Spleen (tissue), 13 donors: ENCODE measurements around the gene NPIPA7. TPM values are rescaled to one million over a fixed set of nuclear protein-coding genes. Genes with fewer than 3 reads are reported as not detected.
"Not testable (repeated sequence)": the region's sequence is repeated elsewhere in the genome, so short reads cannot be mapped to it uniquely, and the experiment has no call there.

ENCODE experiments used
- DNase-seq: peaks from one replicate; pipeline ENCODE4 v3.0.0-alpha.2; 2020
- H3K27ac ChIP-seq, 8 donors: fragments of 200-600 bp; sonication (generic) in 7 of 8; 1 replicate in 4 of 8; 2 replicates in 4 of 8; pipeline versions ENCODE4 v1.5.0 to v1.8.0; 2016 to 2021; ENCODE audit warnings: inconsistent platforms in 4 of 8, mild to moderate bottlenecking in 4 of 8, moderate library complexity in 1 of 8
- H3K27me3 ChIP-seq, 7 donors: fragments of 200-600 bp; sonication (generic) in 6 of 7; replicated peaks in 1 of 7; 1 replicate in 4 of 7; 2 replicates in 3 of 7; pipeline versions ENCODE4 v1.5.0 to v1.8.0; 2016 to 2021; ENCODE audit warnings: inconsistent platforms in 3 of 7, mild to moderate bottlenecking in 1 of 7
- H3K36me3 ChIP-seq, 6 donors: fragments of 200-600 bp; sonication (generic) in 5 of 6; 1 replicate in 4 of 6; 2 replicates in 2 of 6; pipeline versions ENCODE4 v1.5.0 to v1.8.0; 2016 to 2021; ENCODE audit warnings: inconsistent platforms in 2 of 6
- H3K4me1 ChIP-seq, 6 donors: fragments of 200-600 bp; sonication (generic) in 5 of 6; 1 replicate in 3 of 6; 2 replicates in 3 of 6; pipeline versions ENCODE4 v1.5.0 to v1.8.0; 2016 to 2021; ENCODE audit warnings: inconsistent platforms in 3 of 6
- H3K4me3 ChIP-seq, 8 donors: fragments of 200-600 bp; sonication (generic) in 7 of 8; 1 replicate in 4 of 8; 2 replicates in 4 of 8; pipeline versions ENCODE4 v1.5.0 to v1.8.0; 2016 to 2021; ENCODE audit warnings: inconsistent platforms in 4 of 8, mild to moderate bottlenecking in 4 of 8, moderate library complexity in 2 of 8
- H3K9me3 ChIP-seq, 8 donors: fragments of 200-600 bp; sonication (generic) in 7 of 8; 1 replicate in 4 of 8; 2 replicates in 4 of 8; pipeline versions ENCODE4 v1.5.0 to v1.8.0; 2016 to 2021; ENCODE audit warnings: inconsistent platforms in 4 of 8
- WGBS, 5 donors: extraction: QIAGEN DNeasy Blood & Tissue Kit in 3 of 5; methylation state at CpG; one replicate each; pipeline versions ENCODE4 v1.1.5 to v1.1.7; 2013 to 2018; 5-methylcytosine and 5-hydroxymethylcytosine counted together
- intact Hi-C: fragments of 100-400 bp; cut with DNase I; formaldehyde crosslinking; loops from one replicate; pipeline ENCODE4 v1.15.0; 2023; ENCODE audit warnings: low total_unique reads
- long read RNA-seq, 2 donors: transcript quantifications; one replicate each; lab custom pipeline, GENCODE V29; 2026
- polyA plus RNA-seq, 3 donors: library from polyadenylated mRNA; stranded (reverse); fragments of 200-250 nt; gene quantifications; one replicate each; pipeline ENCODE4 v1.2.1, GENCODE V29; 2013
- total RNA-seq, 7 donors: library from RNA; depleted of rRNA in 3 of 7; stranded (reverse); fragments of >200 nt in 3 of 7; fragmentation: NEBNext Ultra II Directional in 4 of 7; extraction: Animal tissue kit (Norgen Biotek cat#: 25700) in 4 of 7; gene quantifications; one replicate each; pipeline versions ENCODE4 v1.1.0 to v1.2.1, GENCODE V29; 2016 to 2021
- donor health status: healthy with polysubstance abuse.
- donor health status: DM: no; HTN: no; CAD: no; lungs with moderate emphysema.
- donor health status: DM: no; HTN: no; CAD: no.
- donor health status: Bipolar disorder and iron deficiency.
- donor health status: healthy.
- donor health status: DM: no; HTN: no; CAD: no.
- donor health status: DM: yes; HTN: yes; CAD: no.

Gene NPIPA7
- total RNA-seq (10 to 100 TPM in 2 of 7 donors, 1 to 10 TPM in 5; 4.6 to 11.7 (median 7.1) TPM), polyA plus RNA-seq (10 to 100 TPM; 17.4 to 21.4 (median 18.1) TPM)
- long read RNA-seq, donor 1 = 0 reads
- long read RNA-seq, donor 2 = 0 reads

DNA sequence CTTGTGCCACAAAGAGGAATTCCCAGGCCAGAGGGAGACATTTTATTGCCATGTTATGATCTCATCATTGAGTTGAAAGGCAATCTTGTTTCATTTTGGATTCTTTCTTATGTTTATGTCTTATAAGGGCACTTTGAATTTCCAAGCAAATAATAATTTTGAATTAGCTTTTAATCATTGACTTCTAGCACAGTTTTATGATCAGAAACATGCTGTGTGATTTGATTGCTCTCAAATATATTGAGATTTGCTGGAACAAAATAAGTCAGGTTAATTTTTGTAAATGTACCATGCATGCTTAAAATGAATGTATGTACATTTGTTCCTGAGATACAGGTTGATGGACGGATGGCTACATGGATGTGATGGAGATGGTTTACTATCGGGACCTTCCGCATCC, at the start of gene NPIPA7:
Gene NPIPA7 (plus strand): TSS at position 301 of the 400 bp plus-strand sequence. CDS start 105 bp downstream, outside the sequence.
- no CpG with 5 or more reads among the region's 3 CpGs for whole genome bisulfite sequencing, 5 donors
- H3K9me3 ChIP-seq = not testable (repeated sequence)

DNA sequence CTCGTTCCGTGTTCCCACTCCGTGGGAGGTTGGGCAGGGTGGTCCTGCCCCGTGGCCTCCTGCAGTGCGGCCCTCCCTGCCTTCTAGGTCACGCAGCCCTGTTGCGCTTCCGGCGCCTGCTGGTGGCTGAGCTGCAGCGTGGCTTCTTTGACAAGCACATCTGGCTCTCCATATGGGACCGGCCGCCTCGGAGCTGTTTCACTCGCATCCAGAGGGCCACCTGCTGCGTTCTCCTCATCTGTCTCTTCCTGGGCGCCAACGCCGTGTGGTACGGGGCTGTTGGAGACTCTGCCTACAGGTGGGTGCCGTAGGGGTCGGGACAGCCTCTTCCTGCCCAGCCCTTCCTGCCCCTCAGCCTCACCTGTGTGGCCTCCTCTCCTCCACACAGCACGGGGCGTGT, 47.5 kb upstream of the NPIPA7 start:
- H3K27me3 ChIP-seq, H3K9me3 ChIP-seq, H3K4me1 ChIP-seq, H3K36me3 ChIP-seq, H3K4me3 ChIP-seq, intact Hi-C loops, H3K27ac ChIP-seq: not testable (repeated sequence)
- peak; percentile 64 for DNase-seq
- 90 to 94% (median 93%) methylated on average over 6 to 13 of the region's 23 CpGs; no CpG with 5 or more reads in 2 of the 5 donors for WGBS, 5 donors

More for the DNA sequence above, at the start of gene NPIPA7:
- intact Hi-C loops, H3K4me3 ChIP-seq, H3K27ac ChIP-seq, H3K4me1 ChIP-seq, H3K36me3 ChIP-seq, DNase-seq, H3K27me3 ChIP-seq: not testable (repeated sequence)

DNA sequence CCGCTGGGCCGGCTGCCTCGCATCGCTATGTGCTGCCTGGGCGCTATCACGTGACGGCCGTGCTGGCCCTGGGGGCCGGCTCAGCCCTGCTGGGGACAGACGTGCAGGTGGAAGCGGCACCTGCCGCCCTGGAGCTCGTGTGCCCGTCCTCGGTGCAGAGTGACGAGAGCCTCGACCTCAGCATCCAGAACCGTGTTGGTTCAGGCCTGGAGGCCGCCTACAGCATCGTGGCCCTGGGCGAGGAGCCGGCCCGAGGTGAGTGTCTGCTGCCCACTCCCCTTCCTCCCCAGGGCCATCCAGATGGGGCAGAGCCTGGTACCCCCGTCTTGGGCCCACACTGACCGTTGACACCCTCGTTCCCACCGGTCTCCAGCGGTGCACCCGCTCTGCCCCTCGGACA, 21.4 kb upstream of the NPIPA7 start:
- H3K27ac ChIP-seq, intact Hi-C loops, H3K4me3 ChIP-seq, H3K27me3 ChIP-seq, H3K36me3 ChIP-seq, H3K9me3 ChIP-seq, H3K4me1 ChIP-seq: not testable (repeated sequence)
- DNase-seq = peak; percentile 4
- 84 to 85% (median 85%) methylated on average over 6 to 13 of the region's 30 CpGs; no CpG with 5 or more reads in 2 of the 5 donors for WGBS, 5 donors

DNA sequence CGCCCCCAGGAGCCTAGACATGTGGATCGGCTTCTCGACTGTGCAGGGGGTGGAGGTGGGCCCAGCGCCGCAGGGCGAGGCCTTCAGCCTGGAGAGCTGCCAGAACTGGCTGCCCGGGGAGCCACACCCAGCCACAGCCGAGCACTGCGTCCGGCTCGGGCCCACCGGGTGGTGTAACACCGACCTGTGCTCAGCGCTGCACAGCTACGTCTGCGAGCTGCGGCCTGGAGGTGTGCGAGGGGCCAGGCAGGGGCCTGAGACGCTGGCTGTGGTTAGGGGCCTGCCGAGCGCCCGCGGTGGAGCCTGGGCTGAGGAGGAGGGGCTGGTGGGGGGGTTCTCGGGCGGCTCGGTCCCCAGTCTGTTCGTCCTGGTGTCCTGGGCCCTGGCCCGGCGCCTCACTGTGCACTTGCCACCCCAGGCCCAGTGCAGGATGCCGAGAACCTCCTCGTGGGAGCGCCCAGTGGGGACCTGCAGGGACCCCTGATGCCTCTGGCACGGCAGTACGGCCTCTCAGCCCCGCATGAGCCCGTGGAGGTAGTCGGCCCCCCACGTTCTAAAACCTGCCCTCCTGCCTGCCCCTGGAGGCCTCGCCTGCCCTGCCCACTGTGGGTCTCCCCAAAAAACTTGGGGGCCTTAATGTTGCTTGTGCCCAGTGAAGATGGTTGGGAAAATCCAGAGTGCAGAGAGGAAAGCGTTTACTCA, 20.2 kb upstream of the NPIPA7 start:
- H3K9me3 ChIP-seq, H3K36me3 ChIP-seq, H3K27me3 ChIP-seq, intact Hi-C loops, H3K4me1 ChIP-seq, H3K27ac ChIP-seq, H3K4me3 ChIP-seq: not testable (repeated sequence)
- DNase-seq = peak; percentile 9
- WGBS, 5 donors = 79 to 91% methylated on average over 6 to 21 of the region's 40 CpGs; no CpG with 5 or more reads in 3 of the 5 donors

DNA sequence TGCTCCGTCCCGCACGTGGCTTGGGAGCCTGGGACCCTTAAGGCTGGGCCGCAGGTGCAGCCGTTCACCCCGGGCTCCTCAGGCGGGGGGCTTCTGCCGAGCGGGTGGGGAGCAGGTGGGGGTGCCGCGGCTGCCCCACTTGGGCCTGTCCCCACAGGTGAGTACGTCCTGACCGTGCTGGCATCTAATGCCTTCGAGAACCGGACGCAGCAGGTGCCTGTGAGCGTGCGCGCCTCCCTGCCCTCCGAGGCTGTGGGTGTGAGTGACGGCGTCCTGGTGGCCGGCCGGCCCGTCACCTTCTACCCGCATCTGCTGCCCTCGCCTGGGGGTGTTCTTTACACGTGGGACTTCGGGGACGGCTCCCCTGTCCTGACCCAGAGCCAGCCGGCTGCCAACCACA, 15.3 kb upstream of the NPIPA7 start:
- WGBS, 5 donors = 88 to 100% (median 93%) methylated on average over 3 to 13 of the region's 31 CpGs; no CpG with 5 or more reads in 1 of the 5 donors
- H3K27me3 ChIP-seq, H3K9me3 ChIP-seq, H3K36me3 ChIP-seq, intact Hi-C loops, H3K27ac ChIP-seq, H3K4me3 ChIP-seq, H3K4me1 ChIP-seq: not testable (repeated sequence)
- DNase-seq = peak; percentile 50

DNA sequence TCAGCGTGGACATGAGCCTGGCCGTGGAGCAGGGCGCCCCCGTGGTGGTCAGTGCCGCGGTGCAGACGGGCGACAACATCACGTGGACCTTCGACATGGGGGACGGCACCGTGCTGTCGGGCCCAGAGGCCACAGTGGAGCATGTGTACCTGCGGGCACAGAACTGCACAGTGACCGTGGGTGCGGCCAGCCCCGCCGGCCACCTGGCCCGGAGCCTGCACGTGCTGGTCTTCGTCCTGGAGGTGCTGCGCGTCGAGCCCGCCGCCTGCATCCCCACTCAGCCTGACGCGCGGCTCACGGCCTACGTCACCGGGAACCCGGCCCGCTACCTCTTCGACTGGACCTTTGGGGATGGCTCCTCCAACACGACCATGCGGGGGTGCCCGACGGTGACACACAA, 14.8 kb upstream of the NPIPA7 start:
- WGBS, 5 donors = no CpG with 5 or more reads among the region's 39 CpGs
- H3K27me3 ChIP-seq, intact Hi-C loops, DNase-seq, H3K9me3 ChIP-seq, H3K4me3 ChIP-seq, H3K27ac ChIP-seq, H3K4me1 ChIP-seq, H3K36me3 ChIP-seq: not testable (repeated sequence)

DNA sequence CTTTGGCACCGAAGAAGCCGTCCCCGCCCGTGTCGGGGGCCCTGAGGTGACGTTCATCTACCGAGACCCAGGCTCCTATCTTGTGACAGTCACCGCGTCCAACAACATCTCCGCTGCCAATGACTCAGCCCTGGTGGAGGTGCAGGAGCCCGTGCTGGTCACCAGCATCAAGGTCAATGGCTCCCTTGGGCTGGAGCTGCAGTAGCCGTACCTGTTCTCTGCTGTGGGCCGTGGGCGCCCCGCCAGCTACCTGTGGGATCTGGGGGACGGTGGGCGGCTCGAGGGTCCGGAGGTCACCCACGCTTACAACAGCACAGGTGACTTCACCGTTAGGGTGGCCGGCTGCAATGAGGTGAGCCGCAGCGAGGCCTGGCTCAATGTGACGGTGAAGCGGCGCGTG, 14.2 kb upstream of the NPIPA7 start:
- intact Hi-C loops, H3K27ac ChIP-seq, H3K9me3 ChIP-seq, H3K4me1 ChIP-seq, H3K4me3 ChIP-seq, H3K27me3 ChIP-seq, H3K36me3 ChIP-seq: not testable (repeated sequence)
- 73 to 100% (median 89%) methylated on average over 4 to 9 of the region's 28 CpGs; no CpG with 5 or more reads in 2 of the 5 donors for WGBS, 5 donors
- DNase-seq = peak; percentile 7

DNA sequence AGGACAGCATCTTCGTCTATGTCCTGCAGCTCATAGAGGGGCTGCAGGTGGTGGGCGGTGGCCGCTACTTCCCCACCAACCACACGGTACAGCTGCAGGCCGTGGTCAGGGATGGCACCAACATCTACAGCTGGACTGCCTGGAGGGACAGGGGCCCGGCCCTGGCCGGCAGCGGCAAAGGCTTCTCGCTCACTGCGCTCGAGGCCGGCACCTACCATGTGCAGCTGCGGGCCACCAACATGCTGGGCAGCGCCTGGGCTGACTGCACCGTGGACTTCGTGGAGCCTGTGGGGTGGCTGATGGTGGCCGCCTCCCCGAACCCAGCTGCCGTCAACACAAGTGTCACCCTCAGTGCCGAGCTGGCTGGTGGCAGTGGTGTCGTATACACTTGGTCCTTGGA, 13.6 kb upstream of the NPIPA7 start:
- intact Hi-C loops, H3K4me3 ChIP-seq, H3K27me3 ChIP-seq, H3K36me3 ChIP-seq, H3K27ac ChIP-seq, H3K9me3 ChIP-seq, H3K4me1 ChIP-seq: not testable (repeated sequence)
- 91 to 94% (median 91%) methylated on average over 14 to 20 of the region's 21 CpGs; no CpG with 5 or more reads in 1 of the 5 donors for WGBS, 5 donors
- peak; percentile 67 for DNase-seq

DNA sequence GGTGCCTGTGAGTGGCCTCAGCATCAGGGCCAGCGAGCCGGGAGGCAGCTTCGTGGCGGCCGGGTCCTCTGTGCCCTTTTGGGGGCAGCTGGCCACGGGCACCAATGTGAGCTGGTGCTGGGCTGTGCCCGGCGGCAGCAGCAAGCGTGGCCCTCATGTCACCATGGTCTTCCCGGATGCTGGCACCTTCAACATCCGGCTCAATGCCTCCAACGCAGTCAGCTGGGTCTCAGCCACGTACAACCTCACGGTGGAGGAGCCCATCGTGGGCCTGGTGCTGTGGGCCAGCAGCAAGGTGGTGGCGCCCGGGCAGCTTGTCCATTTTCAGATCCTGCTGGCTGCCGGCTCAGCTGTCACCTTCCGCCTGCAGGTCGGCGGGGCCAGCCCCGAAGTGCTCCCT, 13.1 kb upstream of the NPIPA7 start:
- intact Hi-C loops, H3K9me3 ChIP-seq, H3K4me1 ChIP-seq, H3K4me3 ChIP-seq, H3K27ac ChIP-seq, DNase-seq, H3K27me3 ChIP-seq, H3K36me3 ChIP-seq: not testable (repeated sequence)
- 96 to 100% (median 98%) methylated on average over 2 to 9 of the region's 22 CpGs; no CpG with 5 or more reads in 2 of the 5 donors for WGBS, 5 donors

DNA sequence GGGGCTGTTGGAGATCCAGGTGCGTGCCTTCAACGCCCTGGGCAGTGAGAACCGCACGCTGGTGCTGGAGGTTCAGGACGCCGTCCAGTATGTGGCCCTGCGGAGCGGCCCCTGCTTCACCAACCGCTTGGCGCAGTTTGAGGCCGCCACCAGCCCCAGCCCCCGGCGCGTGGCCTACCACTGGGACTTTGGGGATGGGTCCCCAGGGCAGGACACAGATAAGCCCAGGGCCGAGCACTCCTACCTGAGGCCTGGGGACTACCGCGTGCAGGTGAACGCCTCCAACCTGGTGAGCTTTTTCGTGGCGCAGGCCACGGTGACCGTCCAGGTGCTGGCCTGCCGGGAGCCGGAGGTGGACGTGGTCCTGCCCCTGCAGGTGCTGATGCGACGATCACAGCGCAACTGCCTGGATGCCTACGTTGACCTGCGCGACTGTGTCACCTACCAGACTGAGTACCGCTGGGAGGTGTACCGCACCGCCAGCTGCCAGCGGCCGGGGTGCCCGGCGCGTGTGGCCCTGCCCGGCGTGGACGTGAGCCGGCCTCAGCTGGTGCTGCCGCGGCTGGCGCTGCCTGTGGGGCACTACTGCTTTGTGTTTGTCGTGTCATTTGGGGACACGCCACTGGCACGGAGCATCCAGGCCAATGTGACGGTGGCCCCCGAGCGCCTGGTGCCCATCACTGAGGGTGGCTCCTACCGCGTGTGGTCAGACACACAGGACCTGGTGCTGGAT, 12.2 kb upstream of the NPIPA7 start:
- H3K9me3 ChIP-seq, H3K27me3 ChIP-seq, intact Hi-C loops, H3K36me3 ChIP-seq, H3K4me1 ChIP-seq, H3K4me3 ChIP-seq, H3K27ac ChIP-seq: not testable (repeated sequence)
- WGBS, 5 donors = 96 to 99% (median 97%) methylated on average over 13 to 37 of the region's 54 CpGs; no CpG with 5 or more reads in 1 of the 5 donors
- peak; percentile 63 for DNase-seq

DNA sequence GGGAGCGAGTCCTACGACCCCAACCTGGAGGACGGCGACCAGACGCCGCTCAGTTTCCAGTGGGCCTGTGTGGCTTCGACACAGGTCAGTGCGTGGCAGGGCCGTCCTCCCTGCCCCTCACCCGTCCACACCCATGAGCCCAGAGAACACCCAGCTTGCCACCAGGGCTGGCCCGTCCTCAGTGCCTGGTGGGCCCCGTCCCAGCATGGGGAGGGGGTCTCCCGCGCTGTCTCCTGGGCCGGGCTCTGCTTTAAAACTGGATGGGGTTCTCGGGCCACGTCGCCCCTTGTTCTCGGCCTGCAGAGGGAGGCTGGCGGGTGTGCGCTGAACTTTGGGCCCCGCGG, 11.7 kb upstream of the NPIPA7 start:
- DNase-seq, H3K4me1 ChIP-seq, H3K36me3 ChIP-seq, H3K27ac ChIP-seq, H3K9me3 ChIP-seq, H3K27me3 ChIP-seq, intact Hi-C loops, H3K4me3 ChIP-seq: not testable (repeated sequence)
- no CpG with 5 or more reads among the region's 23 CpGs for WGBS, 5 donors
